ENCODE measurements around the gene CABP4. TPM values are rescaled to one million over a fixed set of nuclear protein-coding genes. Genes with fewer than 3 reads are reported as not detected.
A peak's percentile ranks its signal among the peaks of the same experiment; 100 is the strongest.

Gene CABP4
- total and polyA plus RNA-seq, 10 of the 15 experiments (the other 5 are each of a cell fraction or from before 2014, with no cell fraction given) = 0.04 to 0.41 (median 0.14) TPM; not detected in 2

DNA sequence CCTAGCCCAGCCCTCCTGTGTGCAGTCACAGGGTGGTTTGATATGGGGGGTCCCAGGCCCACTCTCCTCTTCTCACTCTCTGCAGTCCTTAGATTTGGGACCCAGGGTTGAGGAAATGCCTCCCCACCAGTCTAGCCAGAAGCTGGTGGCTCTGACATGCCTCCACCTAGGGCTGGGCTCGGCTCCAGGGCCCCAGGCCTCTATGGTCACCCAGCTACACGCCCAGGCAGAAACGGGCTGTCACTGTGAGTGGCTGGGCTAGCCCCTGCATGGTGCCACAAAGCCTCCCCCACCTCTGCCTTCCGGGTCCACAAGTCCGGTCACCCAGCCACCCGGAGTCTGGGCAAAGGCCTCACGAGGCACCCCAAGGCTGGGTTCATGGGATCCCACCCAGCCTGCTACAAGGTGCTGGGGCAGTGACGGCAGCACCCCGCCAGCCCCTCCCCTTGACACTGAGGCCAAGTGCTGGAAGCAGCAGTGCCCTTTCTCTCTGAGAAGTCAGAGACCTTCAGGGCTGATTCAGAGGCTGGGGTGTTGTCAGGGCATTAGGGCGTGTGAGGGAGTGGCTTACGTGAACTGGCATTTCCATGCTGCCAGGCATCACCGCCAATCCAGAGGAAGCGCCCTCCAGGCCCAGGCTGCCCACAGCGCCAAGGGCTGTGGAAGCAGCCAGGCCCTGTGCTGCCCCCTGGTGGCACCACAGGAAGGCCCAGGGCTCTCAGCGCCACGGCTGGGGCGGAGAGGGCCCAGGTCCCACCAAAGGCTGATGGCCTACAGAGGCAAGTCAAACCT lies 50.6 kb downstream of the CABP4 start (continued):
- no peak for TF ChIP-seq E4F1 (IDR thresholded peaks at IDR 0.05; ENCODE audit: borderline replicate concordance, partially characterized antibody)
- peak; percentile 37; the same call in 1 of the 2 replicates for TF ChIP-seq RUNX3 (IDR thresholded peaks at IDR 0.05; ENCODE audit: low read length)
- TF ChIP-seq NR2F1 (conservative IDR thresholded peaks at IDR 0.05) = peak; percentile 88
- peak; percentile 71 to 84 for TF ChIP-seq IKZF2 (IDR thresholded peaks at IDR 0.05)
- TF ChIP-seq MXI1 (IDR thresholded peaks at IDR 0.05; ENCODE audit: low read depth, low read length) = peak; percentile 42; the same call in 1 of the 2 replicates
- no peak for TF ChIP-seq ZNF384 (IDR thresholded peaks at IDR 0.05; ENCODE audit: borderline replicate concordance, low read depth, low read length)
- TF ChIP-seq LARP7 (IDR thresholded peaks at IDR 0.05) = peak; percentile 74; the same call in 1 of the 2 replicates
- peak; percentile 23; the same call in 1 of the 2 replicates for TF ChIP-seq ATF7 (IDR thresholded peaks at IDR 0.05; ENCODE audit: low read depth)
- no peak for TF ChIP-seq BACH1 (IDR thresholded peaks at IDR 0.05; ENCODE audit: borderline replicate concordance)
- no peak for TF ChIP-seq SPI1 (IDR thresholded peaks at IDR 0.05; ENCODE audit: borderline replicate concordance, insufficient read depth, low read depth, low read length)
- no peak for TF ChIP-seq USF2 (IDR thresholded peaks at IDR 0.05; ENCODE audit: borderline replicate concordance, low read depth, low read length)
- TF ChIP-seq SMC3 (IDR thresholded peaks at IDR 0.05; ENCODE audit: borderline replicate concordance, low read length) = peak; percentile 92
- TF ChIP-seq ZNF687 (IDR thresholded peaks at IDR 0.05) = peak; percentile 71
- TF ChIP-seq BHLHE40 (IDR thresholded peaks at IDR 0.05; ENCODE audit: borderline replicate concordance in 1 of 2, low read depth in 2 of 2, low read length in 1 of 2) = peak; percentile 36 to 62; a peak in 1 of 4 replicates
- TF ChIP-seq STAT1 (conservative IDR thresholded peaks at IDR 0.05) = 0 out of 2 replicates have a peak, but pooled peaks have one; percentile 62
- peak; percentile 68; the same call in 1 of the 2 replicates for TF ChIP-seq NBN (IDR thresholded peaks at IDR 0.05)

All from GM12878 (cell line).